HG03175 (cell line): ENCODE data around the gene RNF220.

Source experiments
- ATAC-seq: cut with Tn5 transposase; IDR thresholded peaks from one replicate; pipeline ENCODE4 v1.9.1; 2021; ENCODE audit warnings: mild to moderate bottlenecking, moderate library complexity; ENCODE audit not compliant: unreplicated experiment

RNF220 gene

DNA sequence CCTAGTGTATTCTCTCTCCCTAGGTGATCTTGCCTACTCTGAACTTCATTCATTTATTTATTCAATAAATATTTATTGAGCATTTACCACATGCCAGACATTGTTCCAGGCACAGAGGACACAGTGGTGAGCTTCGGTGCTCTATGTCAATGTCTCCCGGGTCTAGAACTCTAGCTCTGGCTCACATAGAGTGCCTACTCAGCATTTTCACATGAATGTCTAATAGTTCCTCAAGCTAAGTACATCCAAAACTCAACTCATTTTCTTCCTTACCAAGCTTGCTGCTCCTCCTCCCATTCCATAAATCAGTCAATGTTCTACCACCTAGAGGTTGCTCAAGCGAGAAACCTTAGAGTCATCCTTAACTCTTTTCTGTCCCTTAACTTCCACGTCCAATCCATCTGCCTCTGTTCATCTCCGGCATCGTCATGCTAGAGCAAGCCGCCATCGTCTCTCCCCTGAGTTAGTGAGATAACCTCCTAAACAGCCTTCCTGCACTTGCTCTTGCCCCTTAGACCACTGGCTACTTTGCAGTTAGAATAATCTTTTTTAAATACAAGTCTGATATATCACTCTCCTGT is 201.7 kb downstream of the RNF220 start:
- no peak for ATAC-seq

DNA sequence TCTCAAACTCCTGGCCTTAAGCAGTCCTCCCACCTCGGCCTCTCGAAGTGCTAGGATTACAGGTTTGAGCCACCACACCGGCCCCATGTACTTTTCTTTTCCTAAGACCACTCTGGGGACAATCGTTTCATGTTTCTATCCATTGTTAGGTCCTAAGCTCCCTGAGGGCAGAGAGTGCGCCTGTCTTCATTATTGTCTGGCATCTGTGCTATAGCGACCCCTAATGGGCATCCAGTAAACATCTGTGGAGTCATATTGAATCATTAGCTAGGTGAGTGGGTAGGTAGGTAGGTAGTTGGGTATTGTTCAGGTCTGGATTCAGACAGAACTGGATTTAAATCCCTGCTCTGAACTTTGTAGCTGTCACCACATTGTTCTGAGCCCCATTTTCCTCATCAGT is 203.1 kb downstream of the RNF220 start:
- ATAC-seq: no peak

DNA sequence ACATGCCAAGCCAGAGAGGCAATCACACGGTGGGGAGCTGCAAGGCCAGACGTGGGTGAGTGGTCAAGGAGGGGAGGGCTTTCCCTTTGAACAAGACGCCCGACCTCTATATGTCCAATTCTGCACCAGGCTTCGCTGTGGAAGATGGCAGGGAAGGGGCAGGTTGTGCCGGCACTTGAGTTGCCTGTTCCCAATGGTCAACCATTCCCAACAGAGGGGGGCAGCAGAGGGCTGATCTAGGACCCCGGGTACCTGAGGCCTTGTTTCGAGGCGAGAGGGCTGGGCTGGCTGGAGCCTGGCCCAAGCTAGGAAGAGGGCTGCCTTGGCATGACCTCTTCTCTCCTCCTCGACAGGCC is 204.3 kb downstream of the RNF220 start:
- no peak for ATAC-seq

DNA sequence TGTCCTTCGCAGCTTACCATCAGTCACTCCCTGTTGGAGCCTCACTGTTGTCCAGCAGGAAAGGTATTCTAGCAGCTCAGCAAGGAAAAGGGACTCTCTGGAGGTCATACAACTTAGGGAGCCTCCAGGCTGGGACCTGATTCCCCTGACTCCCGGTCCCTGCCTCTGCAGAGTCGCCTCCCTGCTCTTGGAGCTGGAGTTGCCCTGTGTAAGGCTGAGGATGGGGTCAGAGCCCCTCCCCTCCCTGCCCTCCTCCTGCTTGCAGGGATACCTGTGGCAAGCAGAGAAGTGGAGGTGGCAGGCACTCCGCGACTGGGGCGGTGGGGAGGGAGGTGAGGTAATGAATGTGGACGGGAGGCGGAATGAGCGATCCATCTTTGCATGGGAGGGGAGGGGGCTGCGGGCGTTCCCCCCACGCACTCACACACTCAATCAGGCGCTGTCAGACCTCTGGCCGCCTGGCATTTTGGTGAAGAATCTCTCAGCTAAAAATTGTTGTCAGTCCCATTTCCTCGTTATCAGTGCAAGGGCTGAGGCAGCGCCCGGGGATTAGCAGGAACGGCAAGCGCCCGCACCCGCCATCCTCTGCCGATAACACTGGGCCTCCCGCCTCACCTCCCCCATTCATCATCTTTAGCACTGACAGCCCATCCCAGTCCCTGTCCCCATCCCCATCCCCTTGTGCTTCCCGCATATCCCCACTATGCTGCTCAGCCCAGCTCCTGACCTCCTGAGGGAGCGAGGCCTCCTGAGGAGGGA is 204.9 kb downstream of the RNF220 start:
- no peak for ATAC-seq

DNA sequence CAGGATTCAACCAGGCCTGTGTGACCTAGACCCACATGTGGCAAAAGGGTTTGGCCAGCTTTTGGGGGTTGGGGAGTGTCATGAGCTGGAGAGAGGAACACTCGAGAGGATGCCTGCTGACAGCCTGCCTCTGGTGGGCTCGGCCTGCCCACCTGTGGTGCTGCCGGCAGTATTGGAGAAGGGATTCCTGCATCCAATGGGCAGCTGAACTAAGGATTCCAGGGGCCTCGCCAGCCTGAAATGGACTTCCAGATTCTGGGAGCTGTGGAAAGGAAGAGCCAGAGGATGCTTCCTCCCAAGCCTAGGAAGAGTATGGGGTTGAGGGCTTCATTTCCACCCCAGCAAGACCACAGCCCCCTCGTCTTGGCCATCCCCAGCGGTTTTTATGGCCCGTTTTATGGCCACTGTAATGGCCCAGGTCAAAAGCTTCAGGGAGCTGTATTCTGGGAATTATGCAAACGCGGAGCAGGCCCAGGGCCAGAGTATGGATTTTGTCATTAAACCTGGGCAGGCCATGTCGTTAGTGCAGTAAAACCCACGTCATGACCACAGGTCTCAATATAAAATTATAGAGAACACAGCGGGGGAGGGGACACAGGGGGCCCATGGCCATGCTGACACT is 205.6 kb downstream of the RNF220 start:
- no peak for ATAC-seq

DNA sequence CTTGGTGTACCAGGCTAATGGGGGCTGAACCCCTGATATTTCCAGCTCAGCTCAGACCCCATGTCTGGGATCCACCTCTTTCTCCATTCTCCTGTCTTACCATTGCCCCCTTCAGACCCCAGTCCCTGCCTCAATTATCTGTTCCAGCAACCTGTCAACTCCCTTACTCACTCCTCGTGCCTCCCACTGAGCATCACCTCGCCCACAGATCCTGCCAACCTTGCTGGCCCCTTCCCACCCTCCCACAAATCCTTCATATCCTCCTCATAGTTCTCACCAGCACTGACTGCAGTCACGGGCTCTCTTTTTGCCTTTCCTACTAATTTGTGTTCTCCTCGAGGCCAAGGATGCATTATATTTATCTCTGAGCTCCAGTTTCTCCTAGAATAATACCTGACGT is 206.4 kb downstream of the RNF220 start:
- no peak for ATAC-seq

DNA sequence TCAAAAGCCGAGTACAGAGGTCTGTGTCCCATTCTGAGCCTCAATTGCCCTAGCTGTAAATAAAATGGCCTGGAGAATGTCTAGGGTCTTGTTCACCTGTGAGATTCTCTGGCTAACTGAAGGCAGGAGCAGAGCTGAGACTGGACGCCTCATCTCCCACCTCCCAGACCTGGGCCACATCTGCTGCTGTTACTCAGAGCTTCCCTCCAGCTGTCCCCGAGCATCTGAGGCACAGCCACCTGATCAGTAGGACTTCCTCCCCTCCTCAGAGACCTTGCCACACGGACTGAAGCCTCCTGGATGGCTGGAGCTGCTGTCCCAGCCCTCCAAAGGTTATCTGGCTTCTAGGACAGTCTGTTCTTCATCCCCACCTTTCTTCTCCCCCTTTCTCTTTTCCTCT is 206.8 kb downstream of the RNF220 start:
- no peak for ATAC-seq

DNA sequence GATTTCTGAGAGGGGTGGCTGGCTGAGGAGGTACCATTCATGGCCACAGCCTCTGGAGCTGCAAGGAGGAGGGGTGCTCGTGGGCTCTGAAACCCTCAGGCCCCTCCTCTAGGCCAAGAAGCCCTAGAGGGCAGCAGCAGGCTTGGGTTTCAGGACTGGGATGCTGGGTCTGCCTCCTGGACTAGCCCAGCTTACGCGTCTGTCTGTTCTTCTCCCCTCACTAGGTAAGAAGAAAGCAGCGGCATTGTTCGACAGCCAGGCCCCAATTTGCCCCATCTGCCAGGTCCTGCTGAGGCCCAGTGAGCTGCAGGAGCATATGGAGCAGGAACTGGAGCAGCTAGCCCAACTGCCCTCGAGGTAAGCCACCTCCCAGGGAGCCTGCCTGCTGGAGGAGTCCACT is 208.9 kb downstream of the RNF220 start:
- no peak for ATAC-seq

DNA sequence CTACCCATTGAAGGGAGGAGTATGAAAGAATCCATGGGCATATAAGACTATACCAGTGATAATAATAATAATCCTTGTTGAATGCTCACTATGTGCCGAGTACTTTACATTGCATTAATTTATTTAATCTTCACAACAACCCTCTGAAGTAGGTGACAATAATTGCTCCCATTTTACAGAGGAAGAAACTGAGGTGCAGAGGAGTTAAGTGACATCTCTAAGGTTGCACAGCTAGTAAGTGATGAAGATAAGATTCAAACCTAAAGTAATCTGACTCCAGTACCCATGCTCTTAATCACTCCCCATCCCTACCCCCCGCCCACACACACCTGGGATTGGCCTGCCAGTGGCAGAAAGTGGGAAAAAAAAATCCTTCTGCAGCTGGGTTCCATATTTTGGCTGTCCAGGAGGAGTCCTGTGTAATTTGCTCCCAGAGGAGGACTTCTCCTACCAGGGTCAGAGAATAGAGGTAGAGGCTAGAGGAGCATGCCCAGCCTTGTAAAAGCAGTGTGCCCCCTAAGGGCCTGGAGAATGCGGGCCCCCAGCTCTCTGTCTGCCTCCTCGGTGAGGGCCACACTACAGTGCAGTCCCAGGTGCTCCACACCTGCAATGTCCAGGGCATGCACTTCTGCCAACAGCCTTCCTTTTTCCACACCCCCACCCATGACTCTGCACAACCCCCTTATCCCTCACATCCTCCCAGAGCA is 211.4 kb downstream of the RNF220 start:
- ATAC-seq: no peak

DNA sequence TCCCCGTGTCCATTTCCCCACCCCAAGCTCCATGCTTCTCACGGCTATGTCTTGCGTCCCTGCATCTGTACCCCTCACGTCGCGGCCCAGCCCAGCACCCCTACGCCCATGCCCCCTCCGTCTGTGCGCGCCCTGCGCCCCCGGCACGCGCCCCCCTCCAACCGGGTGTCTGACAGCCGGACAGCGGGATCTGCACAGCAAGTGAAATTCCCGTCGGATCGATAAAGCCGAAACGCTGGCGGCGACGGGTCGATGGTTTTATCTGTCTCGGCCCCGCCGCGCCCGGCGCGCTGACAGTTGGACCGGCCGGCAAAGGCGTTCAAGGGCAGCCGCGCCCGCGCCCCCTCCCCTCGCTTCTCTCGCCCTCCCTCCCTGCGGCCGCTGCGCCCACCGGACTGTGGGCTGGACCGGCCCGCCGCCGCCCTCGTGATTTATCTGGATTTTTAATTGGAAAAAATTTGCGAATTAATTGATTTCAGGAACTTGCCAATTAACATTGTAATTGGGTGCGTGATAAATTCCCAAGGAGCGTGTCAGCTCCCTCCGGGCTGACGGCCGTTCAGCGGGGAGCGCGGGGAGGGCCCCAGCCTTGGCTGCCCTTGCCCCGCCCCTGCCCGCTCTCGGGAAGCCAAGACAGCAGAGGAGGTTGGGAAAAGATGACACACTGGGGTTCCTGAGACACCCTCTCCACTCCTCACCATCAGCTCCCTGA is 212.1 kb downstream of the RNF220 start:
- no peak for ATAC-seq

DNA sequence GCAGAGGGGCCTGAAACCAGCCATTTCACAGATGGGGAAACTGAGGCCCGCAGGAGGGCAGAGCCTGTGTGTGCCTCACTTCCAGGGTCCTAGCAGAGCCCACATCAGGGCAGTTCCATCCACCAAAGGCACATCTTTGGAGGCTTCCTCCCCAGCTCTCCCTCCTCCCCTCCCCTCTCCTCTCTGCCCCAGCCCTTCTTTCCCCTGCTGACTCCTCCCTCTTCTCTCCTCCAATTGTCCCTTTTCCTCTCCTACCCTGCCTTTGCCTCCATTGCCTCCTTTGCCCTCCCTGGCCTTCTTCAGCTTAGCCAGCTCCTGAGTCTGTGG is 212.6 kb downstream of the RNF220 start:
- no peak for ATAC-seq

DNA sequence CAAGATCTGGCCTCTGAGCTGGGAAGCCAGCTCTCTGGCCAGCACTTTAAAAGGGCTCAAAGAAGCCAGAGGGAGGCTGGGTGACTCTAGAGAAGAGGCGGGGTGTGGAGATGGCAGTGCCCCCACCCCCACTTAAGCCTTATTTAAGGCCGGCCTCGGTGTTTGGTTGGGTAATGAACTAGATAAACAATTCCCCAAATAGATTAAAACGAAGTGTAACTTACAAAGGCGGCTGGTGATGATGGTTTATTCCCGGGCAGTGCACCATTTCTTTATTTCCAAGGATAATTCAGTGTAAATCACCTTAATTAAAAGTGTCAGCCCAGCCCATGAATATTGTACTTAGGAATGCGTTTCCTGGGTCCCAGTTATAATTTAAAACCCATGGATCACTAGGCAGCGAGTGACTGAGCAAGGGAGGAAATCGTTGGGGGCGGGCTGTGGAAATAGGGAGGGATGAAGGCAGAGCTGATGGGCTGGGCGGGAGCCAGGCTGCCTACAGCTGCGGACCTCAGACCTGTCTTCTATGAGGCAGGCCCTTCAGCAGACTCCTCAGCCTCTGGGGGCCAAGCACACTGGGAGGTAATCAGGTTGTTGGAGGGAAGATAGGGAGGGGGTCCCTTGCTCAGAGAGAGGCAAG is 214.3 kb downstream of the RNF220 start:
- ATAC-seq: no peak

DNA sequence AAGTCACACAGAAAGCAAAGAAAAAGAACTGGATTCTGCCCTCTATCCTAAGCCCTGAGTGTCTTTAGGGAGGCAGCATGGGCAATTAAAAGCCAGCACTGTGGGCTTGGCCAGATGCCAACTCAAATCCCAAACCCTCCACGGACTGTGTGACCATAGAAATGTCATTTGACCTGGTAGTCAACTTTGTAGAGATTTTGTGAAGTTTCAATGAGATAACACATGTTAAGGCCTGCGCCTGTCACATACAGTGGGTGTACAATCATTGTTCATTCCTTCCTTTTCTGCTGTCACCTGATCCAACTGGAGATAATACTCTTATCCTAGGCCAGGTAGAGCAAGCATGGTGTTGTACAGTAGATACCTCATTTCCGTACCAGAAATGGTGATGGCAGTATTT is 215.0 kb downstream of the RNF220 start:
- ATAC-seq: no peak

DNA sequence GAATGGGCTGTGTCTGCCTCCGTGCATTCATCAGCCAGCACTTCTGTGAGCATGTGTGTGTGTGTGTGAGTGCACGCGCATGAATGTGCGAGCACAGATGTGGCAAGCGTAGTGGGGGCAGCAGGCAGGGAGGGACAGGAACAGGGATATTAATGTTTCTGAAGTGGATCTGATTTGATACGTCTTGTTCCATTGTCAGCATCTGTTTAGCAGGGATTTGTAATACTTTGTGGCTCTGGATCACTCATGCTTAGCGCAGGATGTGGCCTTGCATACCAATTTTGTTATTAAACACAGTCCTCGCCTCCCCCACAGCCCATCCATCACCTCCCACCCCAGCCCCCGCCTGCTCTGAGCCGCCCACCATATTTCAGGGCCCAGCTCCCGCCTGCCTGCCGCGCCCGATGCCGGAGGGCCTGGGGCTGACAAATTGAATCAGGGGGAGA is 216.8 kb downstream of the RNF220 start:
- no peak for ATAC-seq

DNA sequence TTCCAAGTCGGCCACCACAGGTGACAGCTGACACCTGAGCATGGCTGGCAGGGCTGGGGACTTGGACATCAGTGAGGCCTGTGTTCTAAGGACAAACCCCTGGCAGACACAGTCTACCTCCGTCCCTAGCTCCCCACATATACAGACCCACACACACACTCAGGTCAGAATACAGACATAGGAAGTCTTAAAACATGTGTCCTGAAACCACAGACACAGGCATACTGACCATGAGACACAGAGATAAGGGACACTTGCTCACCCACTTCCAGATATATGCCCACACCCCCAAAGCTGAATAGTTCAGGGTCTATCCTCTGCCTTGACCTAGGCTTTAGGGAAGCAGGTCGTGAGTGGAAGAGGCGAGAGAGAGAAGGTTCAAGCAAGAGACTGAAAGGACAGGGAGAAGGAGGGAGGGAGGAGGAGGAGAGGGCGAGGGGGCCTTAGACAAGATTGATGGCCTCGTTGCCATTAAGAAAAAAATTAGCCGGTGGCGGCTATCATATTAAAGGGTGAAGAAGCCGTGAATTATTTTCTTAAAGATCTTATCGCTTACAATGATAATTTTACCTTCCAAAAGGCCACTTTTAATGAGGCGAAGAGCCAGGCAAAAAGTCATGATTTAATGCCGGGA is 219.3 kb downstream of the RNF220 start:
- ATAC-seq: no peak

DNA sequence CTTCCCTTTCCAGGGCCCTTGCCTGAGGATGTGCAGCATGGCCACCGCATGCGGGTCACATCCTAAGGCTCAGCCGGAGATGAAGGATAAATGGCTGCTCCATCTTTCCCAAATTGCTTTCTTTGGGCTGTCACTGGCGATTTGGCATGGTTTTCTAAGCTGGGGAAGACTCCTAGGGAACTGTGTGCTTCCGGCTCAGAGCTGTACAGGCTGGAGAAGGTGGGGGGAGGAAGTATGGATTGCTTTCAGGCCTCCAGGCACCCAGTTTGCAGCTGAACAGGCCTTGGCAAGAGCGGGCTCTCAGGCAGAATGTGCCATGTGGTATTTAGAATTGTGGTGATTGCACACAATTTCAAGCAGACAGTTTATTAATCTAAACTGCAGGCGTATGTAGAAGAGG is 220.3 kb downstream of the RNF220 start:
- ATAC-seq: no peak

DNA sequence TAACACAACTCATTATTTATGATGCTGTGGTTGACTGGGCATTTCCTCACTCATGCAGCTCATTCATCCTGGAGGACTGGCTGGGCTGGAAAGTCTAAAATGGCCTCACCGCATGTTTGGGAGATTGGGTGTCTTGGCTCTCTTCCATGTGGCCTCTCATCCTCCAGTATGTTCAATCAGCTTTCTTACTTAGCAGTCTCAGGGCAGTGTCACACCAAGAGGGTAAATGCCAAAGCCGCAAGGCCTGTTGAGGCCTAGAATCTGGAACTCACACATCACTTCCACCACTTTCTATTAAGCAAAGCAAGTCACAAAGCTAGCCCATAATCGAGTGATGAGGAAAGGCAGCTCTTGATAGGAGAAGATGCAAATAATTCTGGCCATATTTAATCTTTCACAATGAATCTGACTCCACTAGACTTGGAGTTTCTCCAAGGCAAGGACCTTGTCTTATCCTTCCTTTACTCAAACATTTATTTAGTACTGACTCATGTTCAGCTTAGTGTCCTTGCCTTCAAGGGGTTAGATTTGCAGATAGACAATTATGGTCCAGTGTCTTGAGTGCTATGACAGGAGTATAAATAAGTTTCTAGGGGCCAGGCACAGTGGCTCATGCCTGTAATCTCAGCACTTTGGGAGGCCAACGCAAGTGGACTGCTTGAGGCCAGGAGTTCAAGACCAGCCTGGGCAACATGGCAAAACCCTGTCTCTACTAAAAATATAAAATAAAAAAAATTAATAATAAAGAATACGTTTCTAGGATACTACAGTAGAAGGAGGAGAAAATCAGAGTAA is 224.1 kb downstream of the RNF220 start:
- no peak for ATAC-seq

DNA sequence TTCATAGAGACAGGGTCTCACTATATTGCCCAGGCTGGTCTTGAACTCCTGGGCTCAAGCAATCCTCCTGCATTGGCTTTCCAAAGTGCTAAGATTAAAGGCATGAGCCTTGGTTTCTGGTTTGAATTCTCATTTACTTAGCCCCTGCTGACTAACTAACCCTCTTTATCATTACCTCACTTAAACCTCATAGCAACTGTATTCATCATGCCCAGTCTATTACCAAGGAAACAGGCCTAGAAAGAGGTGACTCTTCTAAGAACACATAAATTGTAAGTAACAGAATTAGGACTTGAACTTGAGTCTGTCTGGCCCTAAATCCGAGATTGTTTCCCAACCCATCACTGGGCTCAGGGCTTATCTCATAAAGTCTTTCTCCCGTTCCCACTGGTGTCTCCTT is 225.1 kb downstream of the RNF220 start:
- no peak for ATAC-seq

DNA sequence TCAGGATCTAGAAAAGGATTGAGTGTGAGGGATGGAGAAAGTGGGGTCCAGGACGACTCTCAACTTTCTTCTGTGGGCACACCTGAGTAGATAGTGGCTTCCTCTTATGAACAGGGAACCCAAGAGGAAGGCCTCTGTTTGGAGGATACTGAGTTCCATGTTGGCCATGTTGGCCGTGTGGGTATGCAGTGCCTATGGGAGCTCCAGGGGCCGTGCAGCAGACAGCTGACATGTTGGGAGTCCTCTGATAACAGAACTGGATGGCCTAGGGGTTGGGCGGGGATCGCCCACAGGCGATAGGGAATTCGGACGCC is 226.2 kb downstream of the RNF220 start:
- peak; percentile 17 for ATAC-seq
